Esophagus mucosa (tissue), 1 donor: ENCODE results near the gene SH3BP1. TPM values are rescaled to one million over a fixed set of nuclear protein-coding genes. Genes with fewer than 3 reads are reported as not detected.

Experiments used
- ATAC-seq: fragments of 200-7000 bp; cut with Tn5 transposase; one replicate; pipeline ENCODE4 v1.9.1; 2020
- total RNA-seq: library from RNA; stranded (reverse); gene quantifications from one replicate; pipeline ENCODE4 v1.2.4, GENCODE V29; 2023
- donor health status: DM: yes; HTN: yes; CAD: no.

Gene SH3BP1
- total RNA-seq, 1 donor from 2014 or later = 40.2 TPM

- no peak for ATAC-seq
These were observed 22.0 kb upstream of the SH3BP1 start for GRCh38 chr22:37617431-37617830.

GRCh38 chr22:37618072-37618656, 21.3 kb upstream of the SH3BP1 start:
- no peak for ATAC-seq

- ATAC-seq = no peak
These were observed 20.8 kb upstream of the SH3BP1 start for GRCh38 chr22:37618674-37619073.

- ATAC-seq = no peak
These were observed 19.5 kb upstream of the SH3BP1 start for GRCh38 chr22:37619991-37620390.

- no peak for ATAC-seq
These were observed 18.1 kb upstream of the SH3BP1 start for GRCh38 chr22:37621352-37621860.

GRCh38 chr22:37623075-37624016, 16.1 kb upstream of the SH3BP1 start:
- ATAC-seq = peak; percentile 56

- peak; percentile 76 for ATAC-seq
These were observed 15.5 kb upstream of the SH3BP1 start for GRCh38 chr22:37624017-37624365.

- no peak for ATAC-seq
These were observed 14.6 kb upstream of the SH3BP1 start for GRCh38 chr22:37624876-37625275.

- ATAC-seq = peak; percentile 0
These were observed 13.7 kb upstream of the SH3BP1 start for GRCh38 chr22:37625737-37626136.

- ATAC-seq = peak; percentile 34
These were observed 13.3 kb upstream of the SH3BP1 start for GRCh38 chr22:37626144-37626543.

GRCh38 chr22:37626556-37627075, 12.9 kb upstream of the SH3BP1 start:
- ATAC-seq = no peak

- no peak for ATAC-seq
These were observed 12.3 kb upstream of the SH3BP1 start for GRCh38 chr22:37627121-37627520.

GRCh38 chr22:37627545-37627944, 11.9 kb upstream of the SH3BP1 start:
- ATAC-seq = no peak

- ATAC-seq = no peak
These were observed 10.6 kb upstream of the SH3BP1 start for GRCh38 chr22:37628830-37629229.

GRCh38 chr22:37629928-37630327, 9.5 kb upstream of the SH3BP1 start:
- no peak for ATAC-seq

GRCh38 chr22:37630839-37631435, 8.5 kb upstream of the SH3BP1 start:
- no peak for ATAC-seq

- ATAC-seq = no peak
These were observed 7.9 kb upstream of the SH3BP1 start for GRCh38 chr22:37631448-37632173.

GRCh38 chr22:37632174-37633088, 7.0 kb upstream of the SH3BP1 start:
- ATAC-seq = no peak

GRCh38 chr22:37633089-37633624, 6.3 kb upstream of the SH3BP1 start:
- peak; percentile 2 for ATAC-seq

GRCh38 chr22:37633625-37634416, 5.6 kb upstream of the SH3BP1 start:
- peak; percentile 22 for ATAC-seq
